ENCODE measurements around the gene CACNB4. TPM values are rescaled to one million over a fixed set of nuclear protein-coding genes. Genes with fewer than 3 reads are reported as not detected.

CACNB4 gene
- total RNA-seq, 2 donors from 2014 or later = 0.93 to 0.95 TPM

- no peak overlapping the region for H3K27ac Mint-ChIP-seq
- H3K36me3 ChIP-seq (ENCODE audit: control insufficient read depth, insufficient read depth, low read length) = no peaks in the 10 kb centered on the region
Observed at GRCh38 chr2:152056418-152056817, 42.4 kb downstream of the CACNB4 start.

GRCh38 chr2:152055366-152056108, 43.3 kb downstream of the CACNB4 start:
- no peaks in the 10 kb centered on the region for H3K4me1 ChIP-seq (ENCODE audit: control insufficient read depth, insufficient read depth, low read length)
- no peak overlapping the region for H3K27ac ChIP-seq (ENCODE audit: low read depth, low read length)
- H3K9me3 Mint-ChIP-seq = peaks cover 31% of the 10 kb centered on the region
- WGBS, 2 experiments (ENCODE audit: insufficient coverage in 1 of 2, insufficient read length in 1 of 2) = 84 to 96% methylated on average over 6 to 8 of the region's 8 CpGs
- peaks cover 5% of the 10 kb centered on the region for H3K4me1 Mint-ChIP-seq
- no peak overlapping the region for H3K4me3 ChIP-seq (ENCODE audit: low read length)
- no peak overlapping the region for H3K4me3 Mint-ChIP-seq
- no peaks in the 10 kb centered on the region for H3K36me3 ChIP-seq (ENCODE audit: control insufficient read depth, insufficient read depth, low read length)
- H3K27ac Mint-ChIP-seq = no peak overlapping the region
- peaks cover 40% of the 10 kb centered on the region for H3K9me3 ChIP-seq (ENCODE audit: control insufficient read depth, low read length)
- peaks cover 27% of the 10 kb centered on the region for H3K27me3 ChIP-seq (ENCODE audit: control insufficient read depth, insufficient read depth, low read length, poor library complexity, severe bottlenecking)
- no peak for TF ChIP-seq CTCF (conservative IDR thresholded peaks at IDR 0.05)
- H3K27me3 Mint-ChIP-seq (ENCODE audit: insufficient read depth) = peaks cover 72% of the 10 kb centered on the region
- no peak for DNase-seq
- no peak overlapping the region for H3K9ac ChIP-seq (ENCODE audit: extremely low read depth, low read length, poor library complexity, severe bottlenecking)
- H3K36me3 Mint-ChIP-seq (ENCODE audit: low read depth) = peaks cover 3% of the 10 kb centered on the region

More at GRCh38 chr2:152056418-152056817, 42.4 kb downstream of the CACNB4 start:
- Histone ChIP-seq H3K9me3 (ENCODE audit: control insufficient read depth, low read length) (peaks cover 40% of the 10 kb centered on the region), H3K4me3 (ENCODE audit: low read length) (no peak overlapping the region), H3K9ac (ENCODE audit: extremely low read depth, low read length, poor library complexity, severe bottlenecking) (no peak overlapping the region), H3K27ac (ENCODE audit: low read depth, low read length) (no peak overlapping the region), H3K27me3 (ENCODE audit: control insufficient read depth, insufficient read depth, low read length, poor library complexity, severe bottlenecking) (peaks cover 27% of the 10 kb centered on the region), H3K4me1 (ENCODE audit: control insufficient read depth, insufficient read depth, low read length) (no peaks in the 10 kb centered on the region)
- Mint-ChIP-seq H3K4me3 (no peak overlapping the region), H3K9me3 (peaks cover 31% of the 10 kb centered on the region), H3K27me3 (ENCODE audit: insufficient read depth) (peaks cover 65% of the 10 kb centered on the region), H3K36me3 (ENCODE audit: low read depth) (peaks cover 3% of the 10 kb centered on the region), H3K4me1 (peaks cover 5% of the 10 kb centered on the region)
- no peak for DNase-seq
- TF ChIP-seq CTCF (conservative IDR thresholded peaks at IDR 0.05) = peak; percentile 23
- WGBS, 2 experiments (ENCODE audit: insufficient coverage in 1 of 2, insufficient read length in 1 of 2) = 58 to 67% methylated on average over 4 of the region's 4 CpGs

GRCh38 chr2:152054593-152054992, 44.3 kb downstream of the CACNB4 start:
- peaks cover 5% of the 10 kb centered on the region for H3K4me1 ChIP-seq (ENCODE audit: control insufficient read depth, insufficient read depth, low read length)
- H3K4me3 Mint-ChIP-seq = no peak overlapping the region
- H3K27ac ChIP-seq (ENCODE audit: low read depth, low read length) = no peak overlapping the region
- H3K27me3 ChIP-seq (ENCODE audit: control insufficient read depth, insufficient read depth, low read length, poor library complexity, severe bottlenecking) = peaks cover 32% of the 10 kb centered on the region
- DNase-seq = no peak
- TF ChIP-seq CTCF (conservative IDR thresholded peaks at IDR 0.05) = no peak
- H3K36me3 Mint-ChIP-seq (ENCODE audit: low read depth) = peaks cover 3% of the 10 kb centered on the region
- peaks cover 26% of the 10 kb centered on the region for H3K9me3 Mint-ChIP-seq
- H3K27me3 Mint-ChIP-seq (ENCODE audit: insufficient read depth) = peaks cover 76% of the 10 kb centered on the region
- WGBS, 2 experiments (ENCODE audit: insufficient coverage in 1 of 2, insufficient read length in 1 of 2) = 93 to 94% methylated on average over 2 of the region's 2 CpGs
- no peak overlapping the region for H3K4me3 ChIP-seq (ENCODE audit: low read length)
- H3K9me3 ChIP-seq (ENCODE audit: control insufficient read depth, low read length) = peaks cover 38% of the 10 kb centered on the region
- no peak overlapping the region for H3K9ac ChIP-seq (ENCODE audit: extremely low read depth, low read length, poor library complexity, severe bottlenecking)
- H3K4me1 Mint-ChIP-seq = peaks cover 9% of the 10 kb centered on the region
- H3K36me3 ChIP-seq (ENCODE audit: control insufficient read depth, insufficient read depth, low read length) = no peaks in the 10 kb centered on the region
- no peak overlapping the region for H3K27ac Mint-ChIP-seq

All from endodermal cell (in vitro differentiated cells).